Hematopoietic multipotent progenitor cell (in vitro differentiated cells): ENCODE results near the gene CAMK1. TPM values are rescaled to one million over a fixed set of nuclear protein-coding genes. Genes with fewer than 3 reads are reported as not detected.

Source experiments
- DNase-seq, 3 donors: peaks; one replicate each; pipeline ENCODE4 v3.0.0-alpha.2; 2011 to 2015; ENCODE audit warnings: low read depth in 2 of 3, low spot score in 2 of 3
- total RNA-seq: library from RNA; depleted of rRNA; stranded (reverse); fragments of >200 nt; gene quantifications from one replicate; pipeline ENCODE4 v1.2.3, GENCODE V29; 2012

CAMK1 gene
- total RNA-seq, 1 donor: 1.1 TPM

- DNase-seq: no peak
Observed at GRCh38 chr3:9744162-9744561, 25.6 kb downstream of the CAMK1 start.

GRCh38 chr3:9743548-9743947, 26.2 kb downstream of the CAMK1 start:
- no peak for DNase-seq

GRCh38 chr3:9742560-9742959, 27.2 kb downstream of the CAMK1 start:
- no peak for DNase-seq

- DNase-seq: no peak
Observed at GRCh38 chr3:9739181-9739580, 30.6 kb downstream of the CAMK1 start.

GRCh38 chr3:9736831-9737230, 32.9 kb downstream of the CAMK1 start:
- DNase-seq: no peak

- DNase-seq: no peak
Observed at GRCh38 chr3:9732740-9733115, 37.0 kb downstream of the CAMK1 start.

GRCh38 chr3:9732080-9732739, 37.5 kb downstream of the CAMK1 start:
- peak in 2 of 3 donors; percentile 74 to 86 for DNase-seq

GRCh38 chr3:9731206-9732079, 38.3 kb downstream of the CAMK1 start, which contains the start of gene BRPF1:
TSS of gene BRPF1 (plus strand) at chr3:9731735. CDS start at chr3:9734141, 2,406 bp downstream.
- peak; percentile 98 to 100 (median 99) for DNase-seq

- peak in 2 of 3 donors; percentile 75 to 88 for DNase-seq
Observed at GRCh38 chr3:9730657-9731205, 39.0 kb downstream of the CAMK1 start.

- DNase-seq: no peak
Observed at GRCh38 chr3:9729419-9729818, 40.3 kb downstream of the CAMK1 start.

GRCh38 chr3:9727743-9728142, 42.0 kb downstream of the CAMK1 start:
- DNase-seq: no peak

- peak; percentile 43 to 77 (median 60) for DNase-seq
Observed at GRCh38 chr3:9727041-9727595, 42.6 kb downstream of the CAMK1 start.

- no peak for DNase-seq
Observed at GRCh38 chr3:9725775-9726515, 43.8 kb downstream of the CAMK1 start.

GRCh38 chr3:9721700-9722060, 48.1 kb downstream of the CAMK1 start:
- DNase-seq: no peak

GRCh38 chr3:9721015-9721699, 48.6 kb downstream of the CAMK1 start:
- DNase-seq: no peak

GRCh38 chr3:9718118-9718517, 51.6 kb downstream of the CAMK1 start:
- DNase-seq: no peak

GRCh38 chr3:9717563-9717962, 52.2 kb downstream of the CAMK1 start:
- DNase-seq: no peak

GRCh38 chr3:9716801-9717555, 52.8 kb downstream of the CAMK1 start:
- DNase-seq: no peak

- DNase-seq: peak in 2 of 3 donors; percentile 85 to 91
Observed at GRCh38 chr3:9715764-9716437, 53.8 kb downstream of the CAMK1 start.
